ENCODE data around the gene MRC1. TPM values are rescaled to one million over a fixed set of nuclear protein-coding genes. Genes with fewer than 3 reads are reported as not detected.

Gene MRC1
- total RNA-seq, 2 experiments from 2014 or later: 0.08 TPM

GRCh38 chr10:17906002-17906401 is 96.9 kb downstream of the MRC1 start:
- CTCF ChIA-PET: interaction anchor here (0.7 kb wide), 1 partner anchor 82 kb away, joined by 6 read pairs; no protein-coding TSS in a partner anchor
- Mint-ChIP-seq H3K4me1 (ENCODE audit: low read depth) (no peaks in the 10 kb centered on the region), H3K36me3 (ENCODE audit: low read depth) (no peaks in the 10 kb centered on the region), H3K9me3 (no peaks in the 10 kb centered on the region), H3K27me3 (peaks cover 7% of the 10 kb centered on the region), H3K4me3 (no peak overlapping the region), H3K27ac (no peak overlapping the region)
- Histone ChIP-seq H3K9me3 (ENCODE audit: control insufficient read depth in 1 of 2, insufficient read depth in 1 of 2, low read length in 2 of 2) (no peaks in the 10 kb centered on the region), H3K27me3 (ENCODE audit: control insufficient read depth in 1 of 2, insufficient read depth in 2 of 2, low read length in 2 of 2) (no peaks in the 10 kb centered on the region), H3K27ac (ENCODE audit: low read depth in 1 of 2, low read length in 2 of 2) (no peak overlapping the region), H3K4me1 (ENCODE audit: insufficient read depth, low read length) (no peaks in the 10 kb centered on the region), H3K36me3 (ENCODE audit: insufficient read depth, low read length) (no peaks in the 10 kb centered on the region), H3K4me3 (ENCODE audit: low read length) (no peak overlapping the region)
- POLR2A ChIA-PET: no interaction called here
- no peak for TF ChIP-seq CTCF (IDR thresholded peaks at IDR 0.05)
- DNase-seq (no peak), ATAC-seq (ENCODE audit: poor library complexity) (no peak)
- intact Hi-C loops (cut with DNase I, micrococcal nuclease): no loop called here

DNA sequence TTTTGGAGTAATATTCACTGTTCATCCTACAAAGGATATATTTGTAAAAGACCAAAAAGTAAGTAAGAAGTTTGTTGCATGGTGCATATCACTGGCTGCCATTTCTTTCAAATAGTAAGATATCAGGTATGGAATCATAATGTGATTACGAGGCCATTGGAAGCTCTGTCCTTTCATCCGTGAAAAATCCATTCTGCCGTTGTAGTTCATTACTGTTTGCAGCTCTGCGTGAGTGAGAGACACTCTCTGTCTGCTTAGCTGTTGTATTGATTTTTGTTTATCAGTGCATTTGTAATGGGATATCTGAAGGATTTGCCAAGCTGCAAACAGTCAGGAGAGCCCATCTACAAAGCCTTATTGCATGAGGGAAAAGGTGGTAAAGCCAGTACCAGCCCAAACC is 98.5 kb downstream of the MRC1 start:
- no peaks in the 10 kb centered on the region for H3K9me3 Mint-ChIP-seq
- DNase-seq: no peak
- peaks cover 7% of the 10 kb centered on the region for H3K27me3 Mint-ChIP-seq
- H3K27me3 ChIP-seq (ENCODE audit: control insufficient read depth in 1 of 2, insufficient read depth in 2 of 2, low read length in 2 of 2): no peaks in the 10 kb centered on the region
- intact Hi-C loops (cut with DNase I, micrococcal nuclease): no loop called here
- no peak for ATAC-seq (ENCODE audit: poor library complexity)
- TF ChIP-seq CTCF (IDR thresholded peaks at IDR 0.05): no peak
- H3K4me1 Mint-ChIP-seq (ENCODE audit: low read depth): no peaks in the 10 kb centered on the region
- ChIA-PET CTCF (no interaction called here), POLR2A (no interaction called here)
- no peaks in the 10 kb centered on the region for H3K4me1 ChIP-seq (ENCODE audit: insufficient read depth, low read length)
- H3K27ac Mint-ChIP-seq: no peak overlapping the region
- no peak overlapping the region for H3K4me3 Mint-ChIP-seq
- no peak overlapping the region for H3K27ac ChIP-seq (ENCODE audit: low read depth in 1 of 2, low read length in 2 of 2)
- no peak overlapping the region for H3K4me3 ChIP-seq (ENCODE audit: low read length)
- H3K9me3 ChIP-seq (ENCODE audit: control insufficient read depth in 1 of 2, insufficient read depth in 1 of 2, low read length in 2 of 2): no peaks in the 10 kb centered on the region
- no peaks in the 10 kb centered on the region for H3K36me3 Mint-ChIP-seq (ENCODE audit: low read depth)
- no peaks in the 10 kb centered on the region for H3K36me3 ChIP-seq (ENCODE audit: insufficient read depth, low read length)

- intact Hi-C loops (cut with DNase I, micrococcal nuclease): no loop called here
- ChIA-PET POLR2A (no interaction called here), CTCF (no interaction called here)
- Mint-ChIP-seq H3K4me3 (no peak overlapping the region), H3K36me3 (ENCODE audit: low read depth) (no peaks in the 10 kb centered on the region), H3K27ac (no peak overlapping the region), H3K4me1 (ENCODE audit: low read depth) (no peaks in the 10 kb centered on the region), H3K9me3 (peaks cover 3% of the 10 kb centered on the region), H3K27me3 (peaks cover 7% of the 10 kb centered on the region)
- H3K27me3 ChIP-seq (ENCODE audit: control insufficient read depth in 1 of 2, insufficient read depth in 2 of 2, low read length in 2 of 2): no peaks in the 10 kb centered on the region
- H3K36me3 ChIP-seq (ENCODE audit: insufficient read depth, low read length): no peaks in the 10 kb centered on the region
- no peaks in the 10 kb centered on the region for H3K4me1 ChIP-seq (ENCODE audit: insufficient read depth, low read length)
- no peak overlapping the region for H3K4me3 ChIP-seq (ENCODE audit: low read length)
- DNase-seq (peak in 2 of 14 experiments; percentile 6 to 17), ATAC-seq (ENCODE audit: poor library complexity) (no peak)
- no peak for TF ChIP-seq CTCF (IDR thresholded peaks at IDR 0.05)
- H3K9me3 ChIP-seq (ENCODE audit: control insufficient read depth in 1 of 2, insufficient read depth in 1 of 2, low read length in 2 of 2): no peaks in the 10 kb centered on the region
- no peak overlapping the region for H3K27ac ChIP-seq (ENCODE audit: low read depth in 1 of 2, low read length in 2 of 2)
Measured at GRCh38 chr10:17910125-17910789, 101.1 kb downstream of the MRC1 start.

All from CD4-positive, alpha-beta T cell (primary cell).